Ishikawa (cell line): ENCODE results near the gene SDK1.
A peak's percentile ranks its signal among the peaks of the same experiment; 100 is the strongest.

Experiments
- CEBPB ChIP-seq: IDR thresholded peaks from 2 replicates; pipeline ENCODE4 v1.6.1; 2012
- CREB1 ChIP-seq: IDR thresholded peaks from 2 replicates; pipeline ENCODE4 v1.6.1; 2012; ENCODE audit warnings: low read depth
- EGR1 ChIP-seq: IDR thresholded peaks from 2 replicates; pipeline ENCODE4 v1.6.1; 2012
- EP300 ChIP-seq: IDR thresholded peaks from 2 replicates; pipeline ENCODE4 v1.6.1; 2012; ENCODE audit warnings: borderline replicate concordance
- FOXM1 ChIP-seq: IDR thresholded peaks from 2 replicates; pipeline ENCODE4 v1.6.1; 2012; ENCODE audit warnings: low read depth, borderline replicate concordance
- MAX ChIP-seq: IDR thresholded peaks from 2 replicates; pipeline ENCODE4 v1.6.1; 2012
- NFIC ChIP-seq: IDR thresholded peaks from 2 replicates; pipeline ENCODE4 v1.6.1; 2012
- RAD21 ChIP-seq: IDR thresholded peaks from 2 replicates; pipeline ENCODE4 v1.6.1; 2012; ENCODE audit warnings: low read depth
- REST ChIP-seq: IDR thresholded peaks from 2 replicates; pipeline ENCODE4 v1.6.1; 2012; ENCODE audit warnings: low read depth, mild to moderate bottlenecking
- TAF1 ChIP-seq: IDR thresholded peaks from 2 replicates; pipeline ENCODE4 v1.6.1; 2012; ENCODE audit warnings: low read depth, mild to moderate bottlenecking
- TCF12 ChIP-seq: IDR thresholded peaks from 2 replicates; pipeline ENCODE4 v1.6.1; 2012; ENCODE audit warnings: low read depth
- TEAD4 ChIP-seq: IDR thresholded peaks from 2 replicates; pipeline ENCODE4 v1.6.1; 2012
- USF1 ChIP-seq: IDR thresholded peaks from 2 replicates; pipeline ENCODE4 v1.6.1; 2012
- YY1 ChIP-seq: IDR thresholded peaks from 2 replicates; pipeline ENCODE4 v1.6.1; 2012; ENCODE audit warnings: low read depth
- ZBTB7A ChIP-seq: IDR thresholded peaks from 2 replicates; pipeline ENCODE4 v1.6.1; 2012; ENCODE audit warnings: low read depth

The SDK1 gene

GRCh38 chr7:3688071-3688470 lies 387.0 kb downstream of the SDK1 start:
- TF ChIP-seq ZBTB7A (no peak), CREB1 (no peak), FOXM1 (0 out of 2 replicates have a peak, but pooled peaks have one; percentile 20), NFIC (no peak)

GRCh38 chr7:3688842-3689241 lies 387.8 kb downstream of the SDK1 start:
- TF ChIP-seq CEBPB (no peak), ZBTB7A (no peak), EGR1 (no peak), MAX (no peak), REST (no peak), FOXM1 (no peak), TEAD4 (no peak), EP300 (no peak), NFIC (no peak), TCF12 (no peak), YY1 (no peak), RAD21 (no peak), CREB1 (no peak), USF1 (no peak), TAF1 (no peak)

GRCh38 chr7:3691478-3692158 lies 390.6 kb downstream of the SDK1 start:
- TF ChIP-seq RAD21, result no peak
- no peak for TF ChIP-seq CREB1
- TF ChIP-seq TAF1, result no peak
- no peak for TF ChIP-seq CEBPB
- TF ChIP-seq USF1, result no peak
- no peak for TF ChIP-seq ZBTB7A
- no peak for TF ChIP-seq MAX
- TF ChIP-seq NFIC, result no peak
- no peak for TF ChIP-seq REST
- no peak for TF ChIP-seq EGR1
- no peak for TF ChIP-seq YY1
- TF ChIP-seq EP300, result no peak
- no peak for TF ChIP-seq TEAD4
- TF ChIP-seq FOXM1, result no peak
- TF ChIP-seq TCF12, result no peak

GRCh38 chr7:3695602-3696001 lies 394.6 kb downstream of the SDK1 start:
- TF ChIP-seq EGR1, result no peak
- peak; percentile 35 for TF ChIP-seq RAD21

GRCh38 chr7:3696113-3696512 lies 395.1 kb downstream of the SDK1 start:
- TF ChIP-seq RAD21 (no peak), USF1 (no peak), TAF1 (no peak), MAX (no peak), EP300 (no peak), TEAD4 (no peak), ZBTB7A (no peak), CEBPB (no peak), EGR1 (no peak), TCF12 (no peak), NFIC (no peak), FOXM1 (no peak), REST (no peak), YY1 (no peak), CREB1 (no peak)
